GM19193 (cell line): Measurements from ENCODE around the gene ERF.
A peak's percentile ranks its signal among the peaks of the same experiment; 100 is the strongest.

Experiments used
- POLR2A ChIP-seq: IDR thresholded peaks from 4 replicates; pipeline ENCODE4 v1.6.1; 2011; ENCODE audit not compliant: insufficient read depth, insufficient read length; ENCODE audit errors: extremely low read depth

Gene ERF

GRCh38 chr19:42281146-42281826, 26.4 kb upstream of the ERF start:
- TF ChIP-seq POLR2A = no peak

GRCh38 chr19:42280815-42281145, 25.9 kb upstream of the ERF start:
- no peak for TF ChIP-seq POLR2A

DNA sequence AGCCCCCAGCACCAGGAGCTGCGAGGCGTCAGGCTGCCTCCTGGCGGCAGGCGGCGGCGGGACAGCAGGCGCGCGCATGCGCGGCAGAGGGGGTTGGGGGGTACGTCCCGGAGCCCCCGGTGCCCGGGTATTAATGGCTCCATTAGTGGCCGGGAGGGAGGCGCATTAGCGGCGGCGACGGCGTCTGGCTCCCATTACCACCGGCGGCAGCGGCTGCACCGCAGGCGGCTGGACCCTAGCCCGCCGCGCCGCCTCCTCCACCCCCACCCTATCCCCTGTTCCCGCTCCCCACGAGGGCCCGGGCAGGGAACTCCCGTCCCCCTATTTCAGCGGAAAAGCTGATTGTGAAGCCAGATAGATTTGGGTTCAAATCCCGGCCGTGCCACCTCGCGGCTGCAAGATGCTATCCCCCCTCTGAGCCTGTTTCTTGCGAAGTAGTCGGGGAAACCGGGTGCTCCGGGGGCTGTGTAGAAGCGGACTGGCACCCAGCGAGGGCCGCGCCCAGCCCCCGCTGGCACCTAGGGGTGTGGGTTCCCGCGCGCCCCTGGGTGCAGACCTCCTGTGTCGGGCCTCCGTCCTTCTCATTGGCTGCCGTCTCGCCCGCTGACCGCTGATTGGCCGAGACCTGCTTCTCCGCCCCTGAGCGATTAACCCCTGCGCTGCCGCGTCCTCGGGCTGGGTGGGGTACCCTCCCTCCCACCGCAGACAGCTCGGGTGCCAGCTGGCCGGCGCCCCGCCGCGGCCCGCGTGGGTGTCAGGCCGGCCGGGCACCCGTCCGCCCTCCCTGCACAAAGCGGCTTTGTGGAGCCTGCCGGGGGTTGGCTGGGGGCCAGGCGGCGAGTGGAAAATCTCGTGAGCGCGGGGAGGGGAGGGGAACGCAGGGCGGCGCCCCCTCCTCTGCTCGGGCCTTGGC, 25.2 kb upstream of the ERF start:
- TF ChIP-seq POLR2A = peak; percentile 72

- no peak for TF ChIP-seq POLR2A
These were observed 24.4 kb upstream of the ERF start for GRCh38 chr19:42279155-42279901.

DNA sequence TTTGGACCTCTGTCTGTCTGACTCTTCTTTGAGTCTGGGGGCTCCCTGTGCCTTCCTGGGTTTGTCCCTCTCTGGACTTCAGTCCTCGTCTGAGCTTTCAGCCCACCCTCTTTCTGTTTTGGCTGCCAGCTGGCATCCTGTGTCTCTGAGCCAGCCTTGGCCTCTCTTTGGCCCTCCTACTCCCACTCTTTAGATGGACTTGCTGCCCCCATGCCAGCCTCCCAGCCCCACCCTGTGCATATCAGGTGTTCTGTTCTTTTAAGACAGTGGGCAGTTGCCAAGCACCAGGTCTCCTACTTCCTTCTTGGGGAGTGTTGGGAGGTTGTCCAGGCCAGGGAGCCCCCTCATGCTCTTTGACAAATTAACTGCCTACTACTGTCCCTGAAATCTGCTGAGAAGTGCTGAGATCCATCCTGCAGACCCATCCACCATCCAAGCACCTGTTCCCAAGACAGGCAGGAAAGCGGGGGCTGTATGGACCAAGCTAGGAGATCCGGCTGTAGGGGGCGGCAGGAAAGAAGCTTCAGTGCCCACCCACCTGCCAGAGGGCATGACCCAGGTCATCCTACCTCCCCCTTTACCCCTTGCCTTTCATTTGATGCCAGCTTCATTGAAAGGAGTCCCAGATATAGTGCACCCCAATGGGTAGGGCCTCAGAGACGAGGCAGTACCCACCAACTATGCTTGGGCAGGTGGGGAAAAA, 23.7 kb upstream of the ERF start:
- TF ChIP-seq POLR2A = no peak

GRCh38 chr19:42277821-42278451, 23.0 kb upstream of the ERF start:
- no peak for TF ChIP-seq POLR2A

DNA sequence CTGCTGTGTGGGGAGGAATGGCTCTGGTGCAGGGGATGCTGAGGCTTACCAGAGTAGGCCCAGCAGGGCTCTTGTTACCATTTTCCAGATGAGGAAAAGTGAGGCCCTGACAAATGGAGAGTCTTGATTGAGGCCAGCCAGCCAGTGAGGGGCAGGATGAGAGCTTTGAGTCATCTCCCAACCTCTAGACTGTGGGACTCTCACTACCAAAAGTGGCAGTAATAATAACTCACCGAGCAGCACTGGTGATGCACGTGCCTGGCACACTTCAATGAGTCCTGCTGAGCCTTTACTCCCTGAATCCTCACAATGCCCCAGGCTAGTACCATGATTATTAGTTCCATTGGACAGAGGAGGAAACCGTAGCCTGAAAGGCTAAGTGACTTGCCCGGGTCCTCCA, 21.9 kb upstream of the ERF start:
- TF ChIP-seq POLR2A = no peak

DNA sequence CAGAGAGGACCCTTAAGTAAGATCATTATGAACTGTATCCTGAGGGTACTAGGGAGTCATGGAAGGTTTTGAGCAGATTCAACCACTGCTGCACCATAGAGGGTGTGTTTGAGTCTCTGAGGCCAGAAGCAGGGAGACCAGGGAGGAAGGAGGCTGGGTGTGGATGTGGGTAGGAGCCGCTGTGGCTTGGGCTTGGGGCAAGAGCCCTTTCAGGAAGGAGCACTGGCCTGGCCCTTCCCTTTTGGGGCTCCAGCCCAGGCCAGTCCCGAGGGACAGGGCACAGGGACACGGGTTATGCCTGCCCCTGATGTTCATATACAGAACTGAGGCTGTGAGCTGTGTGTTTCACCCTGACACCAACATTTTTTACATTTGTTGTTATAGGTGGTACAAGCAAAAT, 21.4 kb upstream of the ERF start:
- no peak for TF ChIP-seq POLR2A

GRCh38 chr19:42275517-42275916, 20.6 kb upstream of the ERF start:
- no peak for TF ChIP-seq POLR2A

DNA sequence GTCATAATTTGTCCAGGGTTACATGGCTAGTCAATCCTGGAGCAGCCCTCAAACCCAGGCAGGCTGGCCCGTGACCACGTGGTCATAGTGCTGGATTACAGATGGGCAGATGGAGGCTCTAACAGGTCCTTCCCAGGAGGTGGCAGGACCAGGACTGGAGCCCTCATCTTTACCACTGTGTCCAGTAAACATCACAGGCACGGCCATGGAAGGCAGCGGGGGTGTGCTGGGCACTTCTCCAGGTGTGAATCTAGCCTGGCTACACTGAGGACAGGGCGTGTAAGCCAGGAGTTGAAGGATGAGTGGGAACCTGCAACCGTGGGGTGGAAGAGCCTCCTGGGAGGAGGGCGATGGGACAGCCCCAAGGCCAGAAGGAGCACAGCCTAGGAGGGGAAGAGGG, 20.2 kb upstream of the ERF start:
- no peak for TF ChIP-seq POLR2A

GRCh38 chr19:42274065-42274682, 19.2 kb upstream of the ERF start:
- TF ChIP-seq POLR2A = no peak

DNA sequence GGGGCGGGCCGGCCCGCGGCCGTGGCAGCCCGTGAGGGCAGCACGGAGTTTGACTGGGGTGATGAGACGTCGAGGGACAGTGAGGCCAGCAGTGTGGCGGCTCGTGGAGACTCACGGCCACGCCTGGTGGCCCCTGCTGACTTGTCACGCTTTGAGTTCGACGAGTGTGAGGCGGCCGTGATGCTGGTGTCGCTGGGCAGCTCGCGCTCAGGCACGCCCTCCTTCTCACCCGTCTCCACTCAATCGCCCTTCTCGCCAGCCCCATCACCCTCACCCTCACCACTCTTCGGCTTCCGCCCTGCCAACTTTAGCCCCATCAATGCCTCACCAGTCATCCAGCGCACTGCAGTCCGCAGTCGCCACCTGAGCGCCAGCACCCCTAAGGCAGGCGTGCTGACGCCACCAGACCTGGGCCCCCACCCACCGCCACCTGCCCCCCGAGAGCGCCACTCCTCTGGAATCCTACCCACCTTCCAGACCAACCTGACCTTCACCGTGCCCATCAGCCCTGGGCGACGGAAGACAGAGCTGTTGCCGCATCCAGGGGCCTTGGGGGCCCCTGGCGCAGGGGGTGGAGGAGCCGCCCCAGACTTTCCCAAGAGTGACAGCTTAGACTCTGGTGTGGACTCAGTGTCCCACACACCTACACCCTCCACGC, 18.6 kb upstream of the ERF start:
- TF ChIP-seq POLR2A = no peak

GRCh38 chr19:42272989-42273406, 18.1 kb upstream of the ERF start:
- no peak for TF ChIP-seq POLR2A

DNA sequence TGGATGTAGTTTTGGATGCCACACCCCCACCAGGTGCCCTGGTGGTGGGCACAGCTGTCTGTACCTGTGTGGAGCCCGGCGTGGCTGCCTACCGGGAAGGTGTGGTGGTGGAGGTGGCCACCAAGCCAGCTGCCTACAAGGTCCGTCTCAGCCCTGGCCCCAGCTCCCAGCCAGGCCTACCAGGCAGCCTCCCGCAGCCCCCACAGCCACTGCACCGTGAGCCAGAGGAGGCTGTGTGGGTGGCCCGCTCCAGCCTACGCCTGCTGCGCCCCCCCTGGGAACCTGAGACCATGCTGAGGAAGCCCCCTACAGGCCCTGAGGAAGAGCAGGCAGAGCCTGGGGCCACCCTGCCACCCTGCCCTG, 17.6 kb upstream of the ERF start:
- no peak for TF ChIP-seq POLR2A
